HL-60 (cell line): ENCODE data around the gene NCDN.

Experiments used
- DNase-seq, 2 experiments: peaks; one replicate each; pipeline ENCODE4 v3.0.0-alpha.2; 2010 to 2020; ENCODE audit warnings: low read depth in 1 of 2, low spot score in 1 of 2
- H3K27ac ChIP-seq: fragments of 250-450 bp; sonication (Bioruptor Pico); replicated peaks from 2 replicates; pipeline ENCODE4 v1.5.1; 2020; ENCODE audit warnings: mild to moderate bottlenecking, moderate library complexity
- H3K27me3 ChIP-seq: fragments of 250-450 bp; sonication (Bioruptor Pico); 2 replicates; pipeline ENCODE4 v1.5.1; 2021; ENCODE audit warnings: mild to moderate bottlenecking, moderate library complexity; ENCODE audit not compliant: insufficient read depth, poor library complexity, severe bottlenecking
- H3K4me3 ChIP-seq: replicated peaks from 2 replicates; pipeline ENCODE4 v1.5.1; 2011; ENCODE audit warnings: mild to moderate bottlenecking, control low read depth, low read length; ENCODE audit not compliant: insufficient read depth
- GABPA ChIP-seq: IDR thresholded peaks from 2 replicates; pipeline ENCODE4 v1.6.1; 2012; ENCODE audit warnings: low read depth
- POLR2AphosphoS5 ChIP-seq: IDR thresholded peaks from 2 replicates; pipeline ENCODE4 v1.6.1; 2012; ENCODE audit warnings: low read depth
- SPI1 ChIP-seq: IDR thresholded peaks from 2 replicates; pipeline ENCODE4 v1.6.1; 2012; ENCODE audit warnings: low read depth, mild to moderate bottlenecking, borderline replicate concordance
- TF ChIP-seq, protein P1 (sequence below): IDR thresholded peaks from 2 replicates; pipeline ENCODE4 v1.6.1; 2012; ENCODE audit warnings: low read depth; ENCODE audit not compliant: insufficient replicate concordance
- TF ChIP-seq, protein P2 (sequence below): IDR thresholded peaks from one replicate; pipeline ENCODE4 v1.5.1; 2011; ENCODE audit warnings: low read length, control low read depth, inconsistent platforms; ENCODE audit not compliant: insufficient read depth

Gene NCDN

DNA sequence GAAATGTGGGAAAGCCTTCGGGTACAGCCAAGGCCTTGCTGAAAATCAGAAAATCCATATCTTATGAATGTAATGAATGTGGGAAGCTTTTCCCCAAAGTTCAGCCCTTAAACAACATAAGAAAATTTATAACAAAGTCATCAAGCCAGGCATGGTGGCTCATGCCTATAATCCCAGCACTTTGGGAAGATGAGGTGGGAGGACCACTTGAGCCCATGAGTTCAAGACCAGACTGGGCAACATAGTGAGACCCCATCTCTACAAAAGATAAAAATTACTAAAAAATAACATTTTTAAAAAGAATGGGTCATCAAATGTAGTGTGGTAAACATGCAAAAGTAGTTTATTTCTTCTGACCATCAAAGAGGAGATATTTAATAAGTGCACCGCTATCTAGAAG is 46.3 kb upstream of the NCDN start:
- Histone ChIP-seq H3K27ac (no peak overlapping the region), H3K4me3 (no peak overlapping the region), H3K27me3 (no peaks in the 10 kb centered on the region)
- no peak for DNase-seq
- TF ChIP-seq POLR2AphosphoS5, result no peak
- no peak for TF ChIP-seq SPI1
- TF ChIP-seq, protein P1, sequence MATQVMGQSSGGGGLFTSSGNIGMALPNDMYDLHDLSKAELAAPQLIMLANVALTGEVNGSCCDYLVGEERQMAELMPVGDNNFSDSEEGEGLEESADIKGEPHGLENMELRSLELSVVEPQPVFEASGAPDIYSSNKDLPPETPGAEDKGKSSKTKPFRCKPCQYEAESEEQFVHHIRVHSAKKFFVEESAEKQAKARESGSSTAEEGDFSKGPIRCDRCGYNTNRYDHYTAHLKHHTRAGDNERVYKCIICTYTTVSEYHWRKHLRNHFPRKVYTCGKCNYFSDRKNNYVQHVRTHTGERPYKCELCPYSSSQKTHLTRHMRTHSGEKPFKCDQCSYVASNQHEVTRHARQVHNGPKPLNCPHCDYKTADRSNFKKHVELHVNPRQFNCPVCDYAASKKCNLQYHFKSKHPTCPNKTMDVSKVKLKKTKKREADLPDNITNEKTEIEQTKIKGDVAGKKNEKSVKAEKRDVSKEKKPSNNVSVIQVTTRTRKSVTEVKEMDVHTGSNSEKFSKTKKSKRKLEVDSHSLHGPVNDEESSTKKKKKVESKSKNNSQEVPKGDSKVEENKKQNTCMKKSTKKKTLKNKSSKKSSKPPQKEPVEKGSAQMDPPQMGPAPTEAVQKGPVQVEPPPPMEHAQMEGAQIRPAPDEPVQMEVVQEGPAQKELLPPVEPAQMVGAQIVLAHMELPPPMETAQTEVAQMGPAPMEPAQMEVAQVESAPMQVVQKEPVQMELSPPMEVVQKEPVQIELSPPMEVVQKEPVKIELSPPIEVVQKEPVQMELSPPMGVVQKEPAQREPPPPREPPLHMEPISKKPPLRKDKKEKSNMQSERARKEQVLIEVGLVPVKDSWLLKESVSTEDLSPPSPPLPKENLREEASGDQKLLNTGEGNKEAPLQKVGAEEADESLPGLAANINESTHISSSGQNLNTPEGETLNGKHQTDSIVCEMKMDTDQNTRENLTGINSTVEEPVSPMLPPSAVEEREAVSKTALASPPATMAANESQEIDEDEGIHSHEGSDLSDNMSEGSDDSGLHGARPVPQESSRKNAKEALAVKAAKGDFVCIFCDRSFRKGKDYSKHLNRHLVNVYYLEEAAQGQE, result no peak
- TF ChIP-seq, protein P2, sequence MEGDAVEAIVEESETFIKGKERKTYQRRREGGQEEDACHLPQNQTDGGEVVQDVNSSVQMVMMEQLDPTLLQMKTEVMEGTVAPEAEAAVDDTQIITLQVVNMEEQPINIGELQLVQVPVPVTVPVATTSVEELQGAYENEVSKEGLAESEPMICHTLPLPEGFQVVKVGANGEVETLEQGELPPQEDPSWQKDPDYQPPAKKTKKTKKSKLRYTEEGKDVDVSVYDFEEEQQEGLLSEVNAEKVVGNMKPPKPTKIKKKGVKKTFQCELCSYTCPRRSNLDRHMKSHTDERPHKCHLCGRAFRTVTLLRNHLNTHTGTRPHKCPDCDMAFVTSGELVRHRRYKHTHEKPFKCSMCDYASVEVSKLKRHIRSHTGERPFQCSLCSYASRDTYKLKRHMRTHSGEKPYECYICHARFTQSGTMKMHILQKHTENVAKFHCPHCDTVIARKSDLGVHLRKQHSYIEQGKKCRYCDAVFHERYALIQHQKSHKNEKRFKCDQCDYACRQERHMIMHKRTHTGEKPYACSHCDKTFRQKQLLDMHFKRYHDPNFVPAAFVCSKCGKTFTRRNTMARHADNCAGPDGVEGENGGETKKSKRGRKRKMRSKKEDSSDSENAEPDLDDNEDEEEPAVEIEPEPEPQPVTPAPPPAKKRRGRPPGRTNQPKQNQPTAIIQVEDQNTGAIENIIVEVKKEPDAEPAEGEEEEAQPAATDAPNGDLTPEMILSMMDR, result no peak
- no peak for TF ChIP-seq GABPA

DNA sequence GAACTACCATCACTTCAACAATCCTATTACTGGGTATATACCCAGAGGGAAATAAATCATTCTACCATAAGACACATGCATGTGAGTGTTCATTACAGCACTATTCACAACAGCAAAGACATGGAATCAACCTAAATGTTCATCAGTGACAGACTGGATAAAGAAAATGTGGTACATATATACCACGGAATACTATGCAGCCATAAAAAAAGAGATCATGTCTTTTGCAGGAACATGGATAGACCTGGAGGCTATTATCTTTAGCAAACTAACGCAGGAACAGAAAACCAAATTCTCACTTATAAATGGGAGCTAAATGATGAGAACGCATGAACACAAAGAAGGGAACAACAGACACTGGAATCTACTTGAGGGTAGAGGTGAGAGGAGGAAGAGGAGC is 39.4 kb upstream of the NCDN start:
- DNase-seq, result no peak
- no peaks in the 10 kb centered on the region for H3K27me3 ChIP-seq
- no peak overlapping the region for H3K4me3 ChIP-seq
- TF ChIP-seq, protein P2, result no peak
- TF ChIP-seq GABPA (no peak), POLR2AphosphoS5 (no peak), SPI1 (no peak)
- TF ChIP-seq, protein P1, result no peak
- H3K27ac ChIP-seq, result no peak overlapping the region

DNA sequence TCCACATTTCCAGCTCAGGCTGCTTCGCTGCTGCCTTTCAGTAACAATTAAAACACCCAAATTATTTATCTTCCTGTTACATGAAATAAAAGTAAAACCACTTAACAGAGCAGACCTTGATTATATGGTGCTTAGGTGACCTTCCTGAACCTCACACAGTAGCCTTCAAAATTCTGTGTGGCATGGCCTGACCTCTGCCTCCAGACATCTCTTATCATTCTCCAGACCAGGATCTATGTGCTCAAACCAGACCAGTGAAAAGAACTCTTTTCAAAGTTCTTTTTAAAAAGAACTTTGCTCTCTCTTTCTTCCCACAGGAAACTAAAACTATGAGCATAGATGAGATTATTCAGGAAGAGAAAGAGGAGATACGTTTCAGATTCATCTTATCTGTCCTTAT is 38.2 kb upstream of the NCDN start:
- no peak overlapping the region for H3K4me3 ChIP-seq
- TF ChIP-seq SPI1 (no peak), POLR2AphosphoS5 (no peak), GABPA (no peak)
- TF ChIP-seq, protein P1, result no peak
- no peak for DNase-seq
- H3K27me3 ChIP-seq, result no peaks in the 10 kb centered on the region
- H3K27ac ChIP-seq, result no peak overlapping the region

DNA sequence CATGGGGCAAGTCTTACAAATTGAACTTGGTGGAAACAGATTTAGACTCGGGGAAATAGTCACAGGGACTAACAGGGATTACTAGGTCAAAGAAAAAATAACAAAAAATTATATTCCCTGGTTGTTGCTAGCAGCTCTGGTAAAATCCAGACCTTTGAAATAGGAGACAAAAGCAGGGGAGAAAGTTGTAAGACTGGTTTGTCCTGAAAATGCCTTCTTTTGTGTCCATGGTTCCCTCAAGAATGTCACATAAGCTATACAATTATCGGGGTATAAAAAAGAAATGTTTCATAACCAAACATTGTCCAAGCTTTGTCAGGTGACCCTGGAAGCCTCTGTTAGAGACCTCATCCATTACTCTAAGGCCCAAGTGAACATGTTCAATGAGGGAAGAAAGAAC is 33.5 kb upstream of the NCDN start:
- H3K4me3 ChIP-seq, result no peak overlapping the region
- H3K27me3 ChIP-seq, result no peaks in the 10 kb centered on the region
- no peak for TF ChIP-seq GABPA
- TF ChIP-seq, protein P1, result no peak
- no peak for TF ChIP-seq POLR2AphosphoS5
- TF ChIP-seq, protein P2, result no peak
- TF ChIP-seq SPI1, result no peak
- no peak for DNase-seq
- H3K27ac ChIP-seq, result no peak overlapping the region
